M059J (cell line): ENCODE measurements around the gene ABLIM2. TPM values are rescaled to one million over a fixed set of nuclear protein-coding genes. Genes with fewer than 3 reads are reported as not detected.
A peak's percentile ranks its signal among the peaks of the same experiment; 100 is the strongest.

Experiments
- DNase-seq: peaks from one replicate; pipeline ENCODE4 v3.0.0-alpha.2; 2012; ENCODE audit warnings: low read depth
- total RNA-seq: library from RNA; depleted of rRNA; stranded (reverse); fragments of >200 nt; shearing (Covaris generic); gene quantifications from 2 replicates; pipeline ENCODE4 v1.2.3, GENCODE V29; 2014

The ABLIM2 gene
- total RNA-seq, 1 experiment from 2014 or later: not detected

GRCh38 chr4:8047837-8048678 is 110.6 kb downstream of the ABLIM2 start:
- DNase-seq: no peak

GRCh38 chr4:8046925-8047541 is 111.6 kb downstream of the ABLIM2 start:
- no peak for DNase-seq

- DNase-seq: no peak
These were observed 112.7 kb downstream of the ABLIM2 start for GRCh38 chr4:8045909-8046308.

- no peak for DNase-seq
These were observed 113.9 kb downstream of the ABLIM2 start for GRCh38 chr4:8044699-8045098.

- no peak for DNase-seq
These were observed 114.4 kb downstream of the ABLIM2 start for GRCh38 chr4:8044244-8044643.

- no peak for DNase-seq
These were observed 115.0 kb downstream of the ABLIM2 start for GRCh38 chr4:8043596-8043995.

GRCh38 chr4:8041868-8042267 is 116.7 kb downstream of the ABLIM2 start:
- DNase-seq: no peak

GRCh38 chr4:8041172-8041571 is 117.4 kb downstream of the ABLIM2 start:
- no peak for DNase-seq

- DNase-seq: no peak
These were observed 118.0 kb downstream of the ABLIM2 start for GRCh38 chr4:8040607-8041006.

GRCh38 chr4:8039853-8040252 is 118.8 kb downstream of the ABLIM2 start:
- DNase-seq: no peak

GRCh38 chr4:8039290-8039689 is 119.3 kb downstream of the ABLIM2 start:
- DNase-seq: no peak

GRCh38 chr4:8038719-8039251 is 119.8 kb downstream of the ABLIM2 start:
- DNase-seq: no peak

- no peak for DNase-seq
These were observed 120.5 kb downstream of the ABLIM2 start for GRCh38 chr4:8038083-8038482.

GRCh38 chr4:8037150-8037769 is 121.4 kb downstream of the ABLIM2 start:
- no peak for DNase-seq

- DNase-seq: peak; percentile 82
These were observed 123.2 kb downstream of the ABLIM2 start for GRCh38 chr4:8035371-8035780.

- DNase-seq: peak; percentile 27
These were observed 124.6 kb downstream of the ABLIM2 start for GRCh38 chr4:8033829-8034528.

- DNase-seq: no peak
These were observed 125.4 kb downstream of the ABLIM2 start for GRCh38 chr4:8033067-8033755.

- DNase-seq: no peak
These were observed 126.2 kb downstream of the ABLIM2 start for GRCh38 chr4:8032381-8032780.

- DNase-seq: no peak
These were observed 128.4 kb downstream of the ABLIM2 start for GRCh38 chr4:8030121-8030781.

- DNase-seq: no peak
These were observed 128.9 kb downstream of the ABLIM2 start for GRCh38 chr4:8029689-8030088.
